ENCODE data around the gene CCDC38.
"Not testable (repeated sequence)": the region's sequence is repeated elsewhere in the genome, so short reads cannot be mapped to it uniquely, and the experiment has no call there.

CCDC38 gene

DNA sequence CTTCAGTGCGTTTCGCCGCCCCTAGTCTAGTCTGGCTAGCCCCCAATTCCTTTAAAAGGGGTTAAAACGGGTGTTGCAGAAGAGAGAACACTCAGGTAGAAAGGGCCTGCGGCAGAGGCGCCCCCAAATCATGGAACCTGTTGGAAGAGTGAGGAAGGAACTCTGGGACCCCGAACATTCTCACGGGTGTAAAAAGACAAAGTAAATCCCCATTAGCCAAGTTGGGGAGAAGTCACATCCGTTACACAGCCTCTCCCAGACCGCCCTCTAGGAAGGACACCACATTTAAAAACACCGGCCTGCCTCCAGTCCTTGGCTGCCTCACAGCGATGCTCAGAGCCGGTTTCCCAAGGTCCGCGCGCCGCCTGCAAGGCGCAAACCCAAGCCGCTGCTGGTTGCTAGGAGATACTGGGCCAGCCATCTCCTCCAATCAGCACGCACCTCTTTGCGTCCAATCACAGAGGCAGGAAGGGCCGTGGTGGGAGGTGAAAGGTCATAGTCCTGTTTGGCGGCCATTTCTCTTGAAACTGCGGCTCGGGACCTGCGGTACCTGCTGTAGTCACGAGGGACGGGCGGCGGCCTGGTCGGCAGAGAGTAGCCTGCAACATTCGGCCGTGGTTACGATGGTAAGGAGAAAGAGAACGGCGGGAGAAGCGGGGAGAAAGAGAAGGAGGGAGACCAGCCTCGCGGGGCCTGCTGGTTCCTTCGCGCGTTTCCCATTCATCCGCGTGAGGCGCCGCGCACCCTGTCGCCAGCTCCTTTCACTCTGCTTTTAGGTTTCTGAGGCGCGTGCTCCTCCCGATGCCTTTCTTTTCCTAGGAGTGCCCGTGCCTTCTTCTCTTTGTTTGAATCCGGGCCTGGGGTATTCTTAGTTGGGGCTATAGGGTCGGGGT, 83.7 kb downstream of the CCDC38 start, which contains the start of gene SNRPF:
SNRPF (plus strand) TSS at position 502 of the 893 bp plus-strand sequence; CDS start at position 624, 122 bp downstream.
- TF ChIP-seq CTCF (IDR thresholded peaks at IDR 0.05; ENCODE audit: low read length, missing control alignments) = peak; percentile 12
- DNase-seq (ENCODE audit: low read depth) = peak; percentile 98
- H3K4me3 ChIP-seq (replicated peaks; ENCODE audit: low read depth, low read length) = peak within 1 kb of the TSS; percentile 75

DNA sequence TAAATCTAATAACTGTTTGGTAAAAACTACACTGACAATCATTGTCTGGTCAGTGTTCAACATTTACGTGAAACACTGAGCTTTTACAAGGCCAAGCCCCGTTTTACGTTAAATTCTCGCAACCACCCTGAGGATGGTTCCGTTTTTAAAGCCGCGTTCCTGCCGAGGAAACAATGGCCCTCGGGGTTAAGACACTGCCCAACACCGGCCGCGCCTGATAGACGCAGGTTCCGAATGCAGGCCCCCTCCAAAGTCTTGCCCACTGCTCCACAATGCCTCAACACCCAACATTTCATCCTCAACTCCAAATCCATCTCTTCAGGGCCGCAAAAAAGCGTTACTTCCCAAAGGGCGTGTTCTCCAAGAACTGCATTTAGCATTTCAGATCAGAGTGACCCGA, 84.6 kb downstream of the CCDC38 start:
- H3K4me3 ChIP-seq (replicated peaks; ENCODE audit: low read depth, low read length) = no peak overlapping the region
- TF ChIP-seq CTCF (IDR thresholded peaks at IDR 0.05; ENCODE audit: low read length, missing control alignments) = no peak
- DNase-seq (ENCODE audit: low read depth) = no peak

- no peak for DNase-seq (ENCODE audit: low read depth)
- H3K4me3 ChIP-seq (replicated peaks; ENCODE audit: low read depth, low read length) = no peak overlapping the region
- no peak for TF ChIP-seq CTCF (IDR thresholded peaks at IDR 0.05; ENCODE audit: low read length, missing control alignments)
Observed at GRCh38 chr12:95857156-95857555, 85.3 kb downstream of the CCDC38 start.

- H3K4me3 ChIP-seq (replicated peaks; ENCODE audit: low read depth, low read length) = no peak overlapping the region
- DNase-seq (ENCODE audit: low read depth) = no peak
- no peak for TF ChIP-seq CTCF (IDR thresholded peaks at IDR 0.05; ENCODE audit: low read length, missing control alignments)
Observed at GRCh38 chr12:95852133-95852532, 90.3 kb downstream of the CCDC38 start.

GRCh38 chr12:95851606-95852005, 90.8 kb downstream of the CCDC38 start:
- TF ChIP-seq CTCF (IDR thresholded peaks at IDR 0.05; ENCODE audit: low read length, missing control alignments) = no peak
- H3K4me3 ChIP-seq (replicated peaks; ENCODE audit: low read depth, low read length) = no peak overlapping the region
- DNase-seq (ENCODE audit: low read depth) = no peak

DNA sequence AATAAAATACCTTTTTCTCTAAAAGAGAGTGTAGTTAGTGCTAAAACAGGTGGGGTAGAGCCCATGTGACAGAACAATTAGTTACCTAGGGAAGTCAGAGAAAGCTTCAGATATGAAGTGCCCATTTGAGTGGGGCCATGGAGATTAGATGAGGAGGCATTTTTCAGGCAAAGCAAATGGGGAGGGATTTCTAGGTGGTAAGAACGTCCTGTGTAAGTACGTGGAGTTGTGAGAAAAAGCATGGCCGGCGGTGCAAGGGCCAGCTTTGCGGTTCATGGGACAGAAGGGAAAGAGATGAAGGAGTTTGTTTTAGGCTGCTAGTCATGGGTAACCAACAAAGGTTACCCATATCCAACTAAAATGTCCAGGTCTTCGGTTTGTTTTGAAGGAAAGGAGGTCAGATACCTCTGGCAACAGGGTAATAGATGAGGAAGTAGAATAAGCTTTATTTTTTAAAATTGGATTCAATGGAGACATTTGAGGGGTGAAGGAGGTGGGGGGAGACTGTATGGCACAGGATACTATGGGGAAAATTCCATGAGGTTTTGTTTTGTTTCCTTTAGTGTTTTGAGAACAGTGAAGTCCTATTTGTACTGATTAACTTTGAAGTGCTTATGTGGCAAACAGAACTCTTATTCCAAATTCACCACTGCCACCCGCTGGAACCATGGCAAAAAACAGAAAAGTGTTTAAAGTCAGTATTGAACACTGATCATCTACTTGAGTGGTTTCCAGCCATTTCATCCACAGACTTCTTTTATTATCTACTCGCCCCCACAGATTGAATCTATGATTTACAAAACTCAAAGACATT, 93.6 kb downstream of the CCDC38 start:
- DNase-seq (ENCODE audit: low read depth) = peak; percentile 44
- H3K4me3 ChIP-seq (replicated peaks; ENCODE audit: low read depth, low read length) = no peak overlapping the region
- peak; percentile 25 for TF ChIP-seq CTCF (IDR thresholded peaks at IDR 0.05; ENCODE audit: low read length, missing control alignments)

DNA sequence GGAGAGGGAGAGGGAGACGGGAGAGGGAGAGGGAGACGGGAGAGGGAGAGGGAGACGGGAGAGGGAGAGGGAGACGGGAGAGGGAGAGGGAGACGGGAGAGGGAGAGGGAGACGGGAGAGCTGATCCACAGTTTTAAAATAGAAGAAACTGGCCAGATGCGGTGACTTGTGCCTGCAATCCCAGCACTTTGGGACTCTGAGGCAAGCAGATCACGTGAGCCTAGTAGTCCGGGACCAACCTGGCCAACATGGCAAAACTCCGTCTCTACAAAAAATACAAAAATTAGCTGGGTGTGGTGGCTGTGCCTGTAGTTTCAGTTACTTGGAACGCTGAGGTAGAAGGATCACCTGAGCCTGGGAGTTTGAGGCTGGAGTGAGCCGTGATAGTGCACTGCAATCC, 100.0 kb downstream of the CCDC38 start:
- not testable (repeated sequence) for H3K4me3 ChIP-seq (replicated peaks; ENCODE audit: low read depth, low read length); DNase-seq (ENCODE audit: low read depth)
